NT2/D1 (cell line): ENCODE results near the gene PCYOX1L.

Experiments used
- DNase-seq: peaks from one replicate; pipeline ENCODE4 v3.0.0-alpha.2; 2011; ENCODE audit warnings: low read depth, low spot score
- H3K27me3 ChIP-seq: 2 replicates; pipeline ENCODE4 v1.6.0; 2011; ENCODE audit warnings: mild to moderate bottlenecking; ENCODE audit not compliant: insufficient read length, insufficient read depth
- H3K36me3 ChIP-seq: 2 replicates; pipeline ENCODE4 v1.6.1; 2011; ENCODE audit warnings: mild to moderate bottlenecking, low read length, mixed read lengths; ENCODE audit not compliant: insufficient read depth, insufficient read length
- H3K4me1 ChIP-seq: 2 replicates; pipeline ENCODE4 v1.5.1; 2011; ENCODE audit not compliant: insufficient read depth, insufficient read length
- H3K4me3 ChIP-seq: 2 replicates; pipeline ENCODE4 v1.5.1; 2011; ENCODE audit warnings: low read depth; ENCODE audit not compliant: insufficient read length
- H3K9ac ChIP-seq: 2 replicates; pipeline ENCODE4 v1.6.0; 2011; ENCODE audit warnings: low read depth; ENCODE audit not compliant: insufficient read length
- H3K9me3 ChIP-seq: 2 replicates; pipeline ENCODE4 v1.5.1; 2011; ENCODE audit warnings: mild to moderate bottlenecking, low read length; ENCODE audit not compliant: insufficient read depth
- SUZ12 ChIP-seq: IDR thresholded peaks from 2 replicates; pipeline ENCODE4 v1.6.1; 2011; ENCODE audit not compliant: insufficient read length, insufficient read depth; ENCODE audit errors: extremely low read depth
- YY1 ChIP-seq: IDR thresholded peaks from 2 replicates; pipeline ENCODE4 v1.6.1; 2011; ENCODE audit not compliant: insufficient read length, insufficient read depth
- ZNF274 ChIP-seq: IDR thresholded peaks from 2 replicates; pipeline ENCODE4 v1.6.1; 2011; ENCODE audit warnings: mild to moderate bottlenecking, low read depth, low read length

Gene PCYOX1L

DNA sequence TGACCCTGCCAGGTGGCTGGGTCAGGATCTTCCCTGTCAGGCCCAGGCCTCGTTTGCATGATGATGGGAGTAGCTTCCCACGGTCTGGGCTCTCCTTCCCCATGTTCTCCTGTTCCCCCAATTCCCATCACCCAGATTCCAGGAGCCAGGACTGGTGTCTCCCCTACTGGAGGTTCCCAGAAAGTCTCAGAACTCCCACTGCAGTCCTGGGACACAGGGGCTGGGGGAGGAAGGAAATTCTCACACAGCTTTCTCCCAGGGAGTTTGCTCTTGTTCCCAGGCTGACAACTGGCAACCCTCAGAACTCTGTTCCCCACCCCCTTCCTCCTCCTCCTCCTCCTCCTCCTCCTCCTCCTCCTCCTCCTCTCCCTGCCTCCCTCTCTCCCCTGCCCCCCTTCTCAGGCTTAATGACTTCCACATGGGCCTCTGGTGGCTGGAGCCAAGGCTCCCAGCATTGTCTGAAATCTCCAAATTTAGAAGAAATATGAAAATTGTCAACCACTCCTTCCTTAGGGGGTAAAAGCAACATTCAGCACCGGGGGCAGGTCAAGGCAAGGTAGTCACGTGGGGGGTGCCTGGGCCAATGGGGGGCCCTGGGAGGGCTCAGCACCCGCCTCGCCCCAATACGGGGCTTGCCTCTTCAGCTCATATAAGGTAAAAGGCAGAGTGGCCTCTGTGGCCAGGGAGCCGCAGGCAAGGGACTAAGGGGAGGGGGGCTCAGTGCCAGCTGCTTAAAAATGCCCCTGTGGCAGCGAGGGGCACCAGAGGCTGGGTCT is 48.5 kb downstream of the PCYOX1L start:
- Histone ChIP-seq H3K9ac (peak overlapping the region; percentile 35), H3K4me3 (no peak overlapping the region)

DNA sequence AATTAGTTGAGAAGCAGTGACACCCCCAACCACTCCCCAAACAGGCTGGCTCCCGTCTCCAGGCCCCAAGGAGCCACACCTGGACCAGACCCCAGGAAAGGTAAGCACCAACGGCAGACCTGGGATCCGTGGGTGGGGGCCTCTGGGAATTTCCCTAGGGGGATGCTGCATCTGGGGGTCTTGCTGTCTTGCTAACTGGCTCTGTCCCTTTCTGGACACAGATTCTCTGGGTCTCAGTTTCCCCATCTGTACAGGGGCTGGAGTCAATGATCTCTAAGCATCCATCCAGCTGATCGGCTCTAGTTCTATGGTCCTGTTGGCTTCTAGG is 49.1 kb downstream of the PCYOX1L start:
- no peak for DNase-seq
- Histone ChIP-seq H3K36me3 (no peaks in the 10 kb centered on the region), H3K9me3 (no peaks in the 10 kb centered on the region), H3K27me3 (no peaks in the 10 kb centered on the region), H3K4me3 (no peak overlapping the region), H3K4me1 (peaks cover 16% of the 10 kb centered on the region), H3K9ac (peak overlapping the region; percentile 35)
- TF ChIP-seq YY1 (no peak), ZNF274 (no peak), SUZ12 (no peak)

More for the DNA sequence above, 48.5 kb downstream of the PCYOX1L start:
- DNase-seq = no peak
- Histone ChIP-seq H3K27me3 (no peaks in the 10 kb centered on the region), H3K9me3 (no peaks in the 10 kb centered on the region), H3K36me3 (no peaks in the 10 kb centered on the region), H3K4me1 (peaks cover 16% of the 10 kb centered on the region)
- TF ChIP-seq SUZ12 = no peak
- no peak for TF ChIP-seq ZNF274
- no peak for TF ChIP-seq YY1

DNA sequence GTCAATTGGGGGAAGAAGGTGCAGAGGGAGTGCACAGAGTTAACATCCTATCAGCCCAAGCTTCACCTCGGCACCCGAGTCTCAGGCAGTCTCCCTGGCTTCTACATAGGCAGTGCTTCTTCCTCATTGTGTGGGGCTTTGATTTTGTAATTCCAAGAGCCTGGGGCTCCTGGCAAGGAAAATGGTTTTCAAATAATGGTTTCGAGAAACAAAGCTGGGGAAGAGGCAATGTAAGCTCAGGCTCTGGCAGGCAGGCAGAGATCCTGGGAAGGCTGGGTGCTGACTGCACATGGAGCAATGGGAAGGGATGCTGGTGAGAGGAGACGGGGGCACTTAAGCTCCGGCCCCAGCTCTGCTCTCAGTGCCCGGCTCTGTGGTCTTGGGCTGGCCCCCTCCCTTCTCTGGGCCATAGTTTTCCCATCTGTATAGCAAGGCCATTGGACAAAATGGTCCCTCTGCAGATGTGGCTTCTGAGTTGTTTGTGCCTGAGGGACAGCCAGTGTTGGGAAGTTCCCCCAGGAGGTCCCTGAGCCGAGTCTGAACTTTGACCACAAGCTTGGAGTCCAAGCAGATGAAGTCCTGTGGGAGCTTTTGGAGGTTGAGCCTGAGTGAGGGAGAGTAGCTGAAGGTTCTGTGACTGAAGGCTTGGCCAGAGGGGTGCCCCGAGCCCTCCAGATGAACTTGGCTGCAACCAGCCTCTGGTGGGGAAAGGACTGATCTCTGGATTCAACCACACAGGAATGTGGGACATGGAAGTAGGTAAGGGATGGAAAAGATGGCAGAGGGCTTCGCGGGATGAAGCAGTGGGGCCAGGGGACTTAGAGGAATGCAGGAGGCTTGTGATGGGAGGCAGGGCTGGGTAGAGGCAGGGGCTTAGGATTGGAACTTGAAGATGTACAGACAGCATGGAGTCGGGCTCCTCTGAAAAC is 49.7 kb downstream of the PCYOX1L start:
- Histone ChIP-seq H3K9ac (no peak overlapping the region), H3K4me1 (peaks cover 14% of the 10 kb centered on the region), H3K36me3 (no peaks in the 10 kb centered on the region), H3K9me3 (no peaks in the 10 kb centered on the region), H3K4me3 (no peak overlapping the region), H3K27me3 (no peaks in the 10 kb centered on the region)
- TF ChIP-seq SUZ12 (no peak), ZNF274 (no peak)
- DNase-seq = no peak

- no peaks in the 10 kb centered on the region for H3K27me3 ChIP-seq
- no peak for TF ChIP-seq SUZ12
- TF ChIP-seq YY1 = no peak
- no peak for TF ChIP-seq ZNF274
- H3K9ac ChIP-seq = no peak overlapping the region
- H3K4me1 ChIP-seq = peaks cover 14% of the 10 kb centered on the region
- H3K9me3 ChIP-seq = no peaks in the 10 kb centered on the region
- no peak overlapping the region for H3K4me3 ChIP-seq
- no peak for DNase-seq
- no peaks in the 10 kb centered on the region for H3K36me3 ChIP-seq
These were observed 50.6 kb downstream of the PCYOX1L start for GRCh38 chr5:149408252-149409099.

- H3K4me1 ChIP-seq = peaks cover 14% of the 10 kb centered on the region
- no peaks in the 10 kb centered on the region for H3K36me3 ChIP-seq
- TF ChIP-seq SUZ12 = no peak
- no peak for TF ChIP-seq ZNF274
- no peak for TF ChIP-seq YY1
- H3K4me3 ChIP-seq = no peak overlapping the region
- H3K9me3 ChIP-seq = no peaks in the 10 kb centered on the region
- DNase-seq = no peak
- H3K9ac ChIP-seq = no peak overlapping the region
- no peaks in the 10 kb centered on the region for H3K27me3 ChIP-seq
These were observed 51.6 kb downstream of the PCYOX1L start for GRCh38 chr5:149409268-149409948.

DNA sequence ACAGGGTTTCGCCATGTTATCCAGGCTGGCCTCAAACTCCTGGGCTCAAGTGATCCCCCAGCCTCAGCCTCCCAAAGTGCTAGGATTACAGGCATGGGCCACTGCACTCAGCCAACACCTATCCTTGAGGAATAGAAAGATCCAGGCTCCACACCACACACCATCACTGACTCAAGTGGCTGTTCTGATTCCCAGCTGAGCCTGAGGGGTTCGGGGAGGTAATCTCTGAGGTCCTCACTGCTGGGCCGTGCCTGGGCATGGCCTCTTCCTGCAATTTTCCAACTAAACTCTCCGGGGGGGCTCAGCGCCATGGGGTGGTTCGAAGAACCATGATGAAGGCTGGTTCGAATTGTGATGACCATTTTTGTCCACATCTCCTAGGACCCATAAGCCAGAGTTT is 52.2 kb downstream of the PCYOX1L start:
- H3K9me3 ChIP-seq = no peaks in the 10 kb centered on the region
- no peak for DNase-seq
- H3K4me1 ChIP-seq = peaks cover 11% of the 10 kb centered on the region
- H3K4me3 ChIP-seq = no peak overlapping the region
- no peak for TF ChIP-seq SUZ12
- no peak for TF ChIP-seq ZNF274
- TF ChIP-seq YY1 = no peak
- H3K36me3 ChIP-seq = no peaks in the 10 kb centered on the region
- H3K27me3 ChIP-seq = no peaks in the 10 kb centered on the region
- no peak overlapping the region for H3K9ac ChIP-seq
